ENCODE results near the gene KIT. TPM values are rescaled to one million over a fixed set of nuclear protein-coding genes. Genes with fewer than 3 reads are reported as not detected.

KIT gene
- polyA plus RNA-seq (2012; ENCODE audit: insufficient read depth, insufficient read length, low read depth): not detected

DNA sequence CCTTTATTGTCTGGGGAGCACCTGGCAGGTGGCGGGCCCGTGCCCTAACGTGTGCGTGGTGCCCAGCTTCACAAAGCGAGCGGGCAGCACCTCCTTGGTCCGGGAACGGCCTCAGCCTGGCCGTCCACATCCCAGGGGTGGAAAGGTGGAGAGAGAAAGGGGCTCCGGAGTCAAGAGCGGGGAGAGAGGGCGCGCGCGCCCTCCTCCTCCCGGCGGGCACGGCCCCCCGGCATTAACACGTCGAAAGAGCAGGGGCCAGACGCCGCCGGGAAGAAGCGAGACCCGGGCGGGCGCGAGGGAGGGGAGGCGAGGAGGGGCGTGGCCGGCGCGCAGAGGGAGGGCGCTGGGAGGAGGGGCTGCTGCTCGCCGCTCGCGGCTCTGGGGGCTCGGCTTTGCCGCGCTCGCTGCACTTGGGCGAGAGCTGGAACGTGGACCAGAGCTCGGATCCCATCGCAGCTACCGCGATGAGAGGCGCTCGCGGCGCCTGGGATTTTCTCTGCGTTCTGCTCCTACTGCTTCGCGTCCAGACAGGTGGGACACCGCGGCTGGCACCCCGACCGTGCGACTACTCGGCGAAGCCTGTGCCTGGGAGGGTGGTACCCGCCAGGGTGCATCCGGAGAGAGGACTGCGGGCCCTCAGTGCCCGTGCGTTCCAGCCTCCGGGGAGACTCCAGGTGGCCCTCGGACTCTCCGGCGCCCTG lies at the start of gene KIT:
KIT (plus strand) TSS at position 407 of the 701 bp plus-strand sequence; CDS start at position 465, 58 bp downstream.
- Histone ChIP-seq H3K9me3 (no peaks in the 10 kb centered on the region), H3K4me1 (no peaks in the 10 kb centered on the region), H3K4me3 (ENCODE audit: low read depth, low read length) (peak within 1 kb of the TSS; percentile 44), H3K27me3 (peaks cover 49% of the 10 kb centered on the region), H3K36me3 (no peaks in the 10 kb centered on the region)
- TF ChIP-seq, protein P1, sequence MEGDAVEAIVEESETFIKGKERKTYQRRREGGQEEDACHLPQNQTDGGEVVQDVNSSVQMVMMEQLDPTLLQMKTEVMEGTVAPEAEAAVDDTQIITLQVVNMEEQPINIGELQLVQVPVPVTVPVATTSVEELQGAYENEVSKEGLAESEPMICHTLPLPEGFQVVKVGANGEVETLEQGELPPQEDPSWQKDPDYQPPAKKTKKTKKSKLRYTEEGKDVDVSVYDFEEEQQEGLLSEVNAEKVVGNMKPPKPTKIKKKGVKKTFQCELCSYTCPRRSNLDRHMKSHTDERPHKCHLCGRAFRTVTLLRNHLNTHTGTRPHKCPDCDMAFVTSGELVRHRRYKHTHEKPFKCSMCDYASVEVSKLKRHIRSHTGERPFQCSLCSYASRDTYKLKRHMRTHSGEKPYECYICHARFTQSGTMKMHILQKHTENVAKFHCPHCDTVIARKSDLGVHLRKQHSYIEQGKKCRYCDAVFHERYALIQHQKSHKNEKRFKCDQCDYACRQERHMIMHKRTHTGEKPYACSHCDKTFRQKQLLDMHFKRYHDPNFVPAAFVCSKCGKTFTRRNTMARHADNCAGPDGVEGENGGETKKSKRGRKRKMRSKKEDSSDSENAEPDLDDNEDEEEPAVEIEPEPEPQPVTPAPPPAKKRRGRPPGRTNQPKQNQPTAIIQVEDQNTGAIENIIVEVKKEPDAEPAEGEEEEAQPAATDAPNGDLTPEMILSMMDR (IDR thresholded peaks at IDR 0.05; ENCODE audit: low read depth, low read length): no peak
- DNase-seq: peak; percentile 56

GRCh38 chr4:54609310-54609709 lies 48.4 kb upstream of the KIT start:
- Histone ChIP-seq H3K27me3 (no peaks in the 10 kb centered on the region), H3K36me3 (no peaks in the 10 kb centered on the region), H3K4me1 (no peaks in the 10 kb centered on the region), H3K4me3 (ENCODE audit: low read depth, low read length) (no peak overlapping the region), H3K9me3 (no peaks in the 10 kb centered on the region)
- TF ChIP-seq, protein P1 (IDR thresholded peaks at IDR 0.05; ENCODE audit: low read depth, low read length): no peak
- no peak for DNase-seq

- TF ChIP-seq, protein P1 (IDR thresholded peaks at IDR 0.05; ENCODE audit: low read depth, low read length): no peak
- H3K27me3 ChIP-seq: no peaks in the 10 kb centered on the region
- no peak overlapping the region for H3K4me3 ChIP-seq (ENCODE audit: low read depth, low read length)
- H3K36me3 ChIP-seq: no peaks in the 10 kb centered on the region
- no peaks in the 10 kb centered on the region for H3K9me3 ChIP-seq
- DNase-seq: no peak
- H3K4me1 ChIP-seq: no peaks in the 10 kb centered on the region
Observed at GRCh38 chr4:54614149-54614548, 43.6 kb upstream of the KIT start.

- H3K4me1 ChIP-seq: no peaks in the 10 kb centered on the region
- H3K9me3 ChIP-seq: no peaks in the 10 kb centered on the region
- H3K4me3 ChIP-seq (ENCODE audit: low read depth, low read length): no peak overlapping the region
- H3K27me3 ChIP-seq: no peaks in the 10 kb centered on the region
- TF ChIP-seq, protein P1 (IDR thresholded peaks at IDR 0.05; ENCODE audit: low read depth, low read length): no peak
- H3K36me3 ChIP-seq: no peaks in the 10 kb centered on the region
- no peak for DNase-seq
Observed at GRCh38 chr4:54620773-54621172, 37.0 kb upstream of the KIT start.

GRCh38 chr4:54625391-54625790 lies 32.4 kb upstream of the KIT start:
- DNase-seq: no peak
- H3K27me3 ChIP-seq: no peaks in the 10 kb centered on the region
- H3K9me3 ChIP-seq: no peaks in the 10 kb centered on the region

GRCh38 chr4:54626113-54626512 lies 31.6 kb upstream of the KIT start:
- TF ChIP-seq, protein P1 (IDR thresholded peaks at IDR 0.05; ENCODE audit: low read depth, low read length): no peak
- DNase-seq: no peak
- no peaks in the 10 kb centered on the region for H3K9me3 ChIP-seq
- no peaks in the 10 kb centered on the region for H3K36me3 ChIP-seq
- no peak overlapping the region for H3K4me3 ChIP-seq (ENCODE audit: low read depth, low read length)
- H3K4me1 ChIP-seq: no peaks in the 10 kb centered on the region
- no peaks in the 10 kb centered on the region for H3K27me3 ChIP-seq

More at GRCh38 chr4:54625391-54625790, 32.4 kb upstream of the KIT start:
- TF ChIP-seq, protein P1 (IDR thresholded peaks at IDR 0.05; ENCODE audit: low read depth, low read length): no peak
- Histone ChIP-seq H3K4me1 (no peaks in the 10 kb centered on the region), H3K4me3 (ENCODE audit: low read depth, low read length) (no peak overlapping the region), H3K36me3 (no peaks in the 10 kb centered on the region)

All from BE2C (cell line).